HCT116 (cell line): ENCODE results near the gene IFI35. TPM values are rescaled to one million over a fixed set of nuclear protein-coding genes. Genes with fewer than 3 reads are reported as not detected.
A peak's percentile ranks its signal among the peaks of the same experiment; 100 is the strongest.

Experiments
- ATAC-seq: fragments of 200-7000 bp; cut with Tn5 transposase; 2 replicates; pipeline ENCODE4 v1.9.1; 2020; ENCODE audit warnings: mild to moderate bottlenecking, moderate library complexity
- BruUV-seq: library from RNA; stranded (reverse); fragments of 400-500 nt; replicated peaks from 2 replicates; lab custom pipeline; 2021; lab: Mats Ljungman, UMichigan
- CTCF ChIA-PET: fragments of 300-600 bp; sonication (Branson Sonifier 250); formaldehyde crosslinking; loops from one replicate; lab custom pipeline; 2021; ENCODE audit warnings: antibody characterized with exemption; lab: Charles Lee
- POLR2A ChIA-PET: fragments of 300-600, 350-600 bp; sonication (Branson Sonifier 250); formaldehyde crosslinking; loops from one replicate; lab custom pipeline; 2021; ENCODE audit warnings: antibody characterized with exemption; lab: Charles Lee
- RAD21 ChIA-PET, 2 experiments: fragments of 300-600 bp; sonication (Branson Sonifier 250); formaldehyde crosslinking; loops; one replicate each; lab custom pipeline; 2023; ENCODE audit warnings: low total read pairs in 2 of 2; ENCODE audit not compliant: uncharacterized antibody in 2 of 2, unreplicated experiment in 2 of 2, low non-redundant PET in 1 of 2; lab: Charles Lee
- DNase-seq: peaks from one replicate; pipeline ENCODE4 v3.0.0-alpha.2; 2010; ENCODE audit warnings: low read depth, low spot score
- H2AFZ ChIP-seq: fragments of 200-600 bp; shearing (Covaris generic), sonication (generic); 2 replicates; pipeline ENCODE4 v1.6.1; 2017; ENCODE audit warnings: low read depth, mixed run types, mixed read lengths, antibody characterized with exemption, low read length; ENCODE audit not compliant: poor library complexity, severe bottlenecking
- H3K27ac ChIP-seq: 2 replicates; pipeline ENCODE4 v1.5.1; 2012; ENCODE audit warnings: low read depth, low read length
- H3K27me3 ChIP-seq: fragments of 200-600 bp; sonication (generic); 2 replicates; pipeline ENCODE4 v1.6.1; 2016; ENCODE audit warnings: mixed run types, low read length, mixed read lengths; ENCODE audit not compliant: insufficient read depth
- H3K36me3 ChIP-seq, 2 experiments: fragments of 200-500 bp in 1 of 2; fragments of 200-600 bp in 1 of 2; sonication (Bioruptor generic) in 1 of 2; sonication (generic) in 1 of 2; 2 replicates each; pipeline versions ENCODE4 v1.5.1 to v1.6.1; 2014 to 2016; ENCODE audit warnings: low read length in 2 of 2, inconsistent platforms in 1 of 2, mixed read lengths in 1 of 2, mixed run types in 1 of 2; ENCODE audit not compliant: insufficient read depth in 2 of 2, control insufficient read depth in 1 of 2
- H3K4me1 ChIP-seq, 2 experiments: fragments of 200-600 bp in 1 of 2; sonication (generic) in 1 of 2; 2 replicates each; pipeline versions ENCODE4 v1.5.1 to v1.6.1; 2012 to 2017; ENCODE audit warnings: low read length in 2 of 2, inconsistent platforms in 1 of 2, mild to moderate bottlenecking in 1 of 2, mixed read lengths in 1 of 2, mixed run types in 1 of 2, moderate library complexity in 1 of 2; ENCODE audit not compliant: insufficient read depth in 2 of 2, control insufficient read depth in 1 of 2
- H3K4me2 ChIP-seq: fragments of 200-600 bp; sonication (generic); 2 replicates; pipeline ENCODE4 v1.6.1; 2017; ENCODE audit warnings: mixed run types, low read length, mixed read lengths
- H3K4me3 ChIP-seq, 2 experiments: fragments of 200-600 bp in 1 of 2; sonication (generic) in 1 of 2; replicated peaks in 1 of 2; 2 replicates each; pipeline ENCODE4 v1.5.1; 2011 to 2016; ENCODE audit warnings: low read length in 2 of 2, control low read depth in 1 of 2, low read depth in 1 of 2, mild to moderate bottlenecking in 1 of 2, mixed read lengths in 1 of 2, mixed run types in 1 of 2
- H3K79me2 ChIP-seq: fragments of 200-600 bp; sonication (generic); 2 replicates; pipeline ENCODE4 v1.6.1; 2017; ENCODE audit warnings: mild to moderate bottlenecking, mixed run types, low read length, moderate library complexity, mixed read lengths; ENCODE audit not compliant: insufficient read depth
- H3K9ac ChIP-seq: fragments of 200-600 bp; sonication (generic); 2 replicates; pipeline ENCODE4 v1.6.1; 2016; ENCODE audit warnings: low read length, mixed read lengths
- H3K9me2 ChIP-seq: fragments of 200-600 bp; sonication (generic), shearing (Covaris generic); 2 replicates; pipeline ENCODE4 v1.6.1; 2017; ENCODE audit warnings: mixed run types, mild to moderate bottlenecking, moderate library complexity; ENCODE audit not compliant: insufficient read depth
- H3K9me3 ChIP-seq, 2 experiments: fragments of 200-500 bp in 1 of 2; fragments of 200-600 bp in 1 of 2; sonication (Bioruptor generic) in 1 of 2; sonication (generic) in 1 of 2; 2 replicates each; pipeline ENCODE4 v1.6.1; 2014 to 2017; ENCODE audit warnings: low read length in 2 of 2, mixed read lengths in 2 of 2, inconsistent platforms in 1 of 2, low read depth in 1 of 2, mild to moderate bottlenecking in 1 of 2, mixed run types in 1 of 2, moderate library complexity in 1 of 2; ENCODE audit not compliant: control insufficient read depth in 1 of 2, insufficient read depth in 1 of 2
- H4K20me1 ChIP-seq: fragments of 200-600 bp; sonication (generic), shearing (Covaris generic); 2 replicates; pipeline ENCODE4 v1.6.1; 2017; ENCODE audit warnings: mixed run types, mild to moderate bottlenecking, moderate library complexity; ENCODE audit not compliant: insufficient read depth
- CBX3 ChIP-seq: IDR thresholded peaks from 2 replicates; pipeline ENCODE4 v1.6.1; 2012; ENCODE audit warnings: low read depth
- CEBPB ChIP-seq: IDR thresholded peaks from 2 replicates; pipeline ENCODE4 v1.6.1; 2012; ENCODE audit warnings: low read depth
- CTCF ChIP-seq, 3 experiments: fragments of 200-600 bp in 1 of 3; sonication (generic) in 1 of 3; IDR thresholded peaks in 2 of 3; conservative IDR thresholded peaks in 1 of 3; 2 replicates each; pipeline ENCODE4 v1.5.1; 2012 to 2017; ENCODE audit warnings: low read depth in 2 of 3, low read length in 2 of 3, antibody characterized with exemption in 1 of 3, borderline replicate concordance in 1 of 3, control low read depth in 1 of 3, mild to moderate bottlenecking in 1 of 3, mixed read lengths in 1 of 3, mixed run types in 1 of 3, moderate library complexity in 1 of 3; ENCODE audit not compliant: insufficient read depth in 1 of 3
- ELF1 ChIP-seq: IDR thresholded peaks from 2 replicates; pipeline ENCODE4 v1.6.1; 2012; ENCODE audit warnings: low read depth, borderline replicate concordance
- EZH2 ChIP-seq: fragments of 200-600 bp; sonication (generic); IDR thresholded peaks from 2 replicates; pipeline ENCODE4 v1.6.1; 2017; ENCODE audit warnings: antibody characterized with exemption, mixed run types
- EZH2phosphoT487 ChIP-seq: fragments of 200-600 bp; IDR thresholded peaks from 2 replicates; pipeline ENCODE4 v1.6.1; 2018; ENCODE audit warnings: antibody characterized with exemption, borderline replicate concordance
- FOSL1 ChIP-seq: IDR thresholded peaks from 2 replicates; pipeline ENCODE4 v1.6.1; 2012; ENCODE audit warnings: low read depth
- JUND ChIP-seq: IDR thresholded peaks from 2 replicates; pipeline ENCODE4 v1.6.1; 2012
- MAX ChIP-seq: IDR thresholded peaks from 2 replicates; pipeline ENCODE4 v1.6.1; 2012
- POLR2A ChIP-seq: IDR thresholded peaks from 2 replicates; pipeline ENCODE4 v1.7.0; 2011; ENCODE audit warnings: borderline replicate concordance; ENCODE audit not compliant: insufficient read depth, insufficient read length; ENCODE audit errors: extremely low read depth
- POLR2AphosphoS5 ChIP-seq: IDR thresholded peaks from 2 replicates; pipeline ENCODE4 v1.6.1; 2011; ENCODE audit warnings: mild to moderate bottlenecking, low read depth, low read length, moderate library complexity
- REST ChIP-seq: IDR thresholded peaks from 2 replicates; pipeline ENCODE4 v1.6.1; 2012; ENCODE audit warnings: low read depth
- SIN3A ChIP-seq: IDR thresholded peaks from 2 replicates; pipeline ENCODE4 v1.6.1; 2012; ENCODE audit warnings: low read depth
- SP1 ChIP-seq: IDR thresholded peaks from 2 replicates; pipeline ENCODE4 v1.6.1; 2012; ENCODE audit warnings: low read depth
- TCF7L2 ChIP-seq: IDR thresholded peaks from 2 replicates; pipeline ENCODE4 v1.7.0; 2011; ENCODE audit warnings: borderline replicate concordance, inconsistent platforms; ENCODE audit not compliant: insufficient read depth, insufficient read length; ENCODE audit errors: extremely low read depth
- YY1 ChIP-seq: IDR thresholded peaks from 2 replicates; pipeline ENCODE4 v1.6.1; 2011; ENCODE audit warnings: low read length, low read depth, moderate library complexity, mild to moderate bottlenecking; ENCODE audit not compliant: insufficient replicate concordance; ENCODE audit errors: extremely low read depth
- ZBTB33 ChIP-seq: IDR thresholded peaks from 2 replicates; pipeline ENCODE4 v1.6.1; 2011; ENCODE audit warnings: mild to moderate bottlenecking, low read length, moderate library complexity; ENCODE audit not compliant: insufficient replicate concordance; ENCODE audit errors: extremely low read depth
- intact Hi-C: fragments of 100-400 bp; cut with micrococcal nuclease; formaldehyde crosslinking; loops from 2 replicates; pipeline ENCODE4 v1.10.0; 2022
- total RNA-seq: library from RNA; stranded (reverse); gene quantifications from one replicate; pipeline ENCODE4 v1.2.1, GENCODE V29; 2021; ENCODE audit not compliant: unreplicated experiment

Gene IFI35
- total RNA-seq, 1 experiment from 2014 or later: 14.8 TPM

- ChIA-PET RAD21 (interaction anchor here in 1 of 2 experiments (1.2 kb wide), 1 partner anchor 27 kb away, joined by 3 read pairs; the partner anchor contains the start of gene RPL27), POLR2A (interaction anchor here (0.8 to 3.9 kb wide), 9 partner anchors 10 to 343 kb away, joined by 3 to 30 read pairs (median 5); partner anchors contain the start of genes BRCA1, RPL27 and TMEM106A), CTCF (interaction anchor here (0.7 to 1.8 kb wide), 11 partner anchors 12 to 459 kb away, joined by 3 to 12 read pairs (median 4); partner anchors contain the start of genes DHX8, NBR1 and RPL27)
- Histone ChIP-seq H3K27ac (peak within 1 kb of the TSS; percentile 63), H3K9me2 (no peaks in the 10 kb centered on the region), H3K4me2 (peak within 1 kb of the TSS; percentile 99), H3K9me3 (no peaks in the 10 kb centered on the region), H3K4me1 (peaks cover 9 to 38% of the 10 kb centered on the region in 2 experiments; a peak in 3 of 4 replicates), H3K4me3 (peak within 1 kb of the TSS; percentile 45 to 61), H3K9ac (peak within 1 kb of the TSS; percentile 68), H3K36me3 (no peaks in the 10 kb centered on the region), H3K79me2 (peaks cover 8% of the 10 kb centered on the region; the same call in 1 of the 2 replicates), H3K27me3 (no peaks in the 10 kb centered on the region), H4K20me1 (no peaks in the 10 kb centered on the region), H2AFZ (no peak within 1 kb of the TSS)
- BruUV-seq: no TSS peak
- DNase-seq (peak; percentile 91), ATAC-seq (peak; percentile 72)
- intact Hi-C loops: loop anchor here (2.0 to 5.0 kb wide), 2 partner anchors 100 to 363 kb away; partner anchors contain the start of gene BRCA1
- TF ChIP-seq TCF7L2 (peak; percentile 15), CTCF (IDR thresholded peaks at IDR 0.05 in 2 of 3, conservative IDR thresholded peaks at IDR 0.05 in 1 of 3; ENCODE audit: borderline replicate concordance in 1 of 3, insufficient read depth in 1 of 3, low read depth in 2 of 3, low read length in 2 of 3) (peak in 2 of 3 experiments; percentile 63 to 75; a peak in 5 of 6 replicates), FOSL1 (no peak), REST (no peak), ZBTB33 (no peak), SP1 (0 out of 2 replicates have a peak, but pooled peaks have one; percentile 7), SIN3A (no peak; the same call in 1 of the 2 replicates), JUND (no peak), POLR2A (no peak), CBX3 (no peak), POLR2AphosphoS5 (peak; percentile 57), MAX (peak; percentile 68), YY1 (peak; percentile 22), ELF1 (no peak), EZH2 (no peak), EZH2phosphoT487 (no peak), CEBPB (no peak)
Observed at GRCh38 chr17:43024407-43025289, 18.1 kb downstream of the IFI35 start, which contains the start of gene RND2. Gene RND2, plus strand, starts transcription at chr17:43025231. Its CDS starts 117 bp downstream, at chr17:43025348.
